Measurements from ENCODE around the gene PITX3. TPM values are rescaled to one million over a fixed set of nuclear protein-coding genes. Genes with fewer than 3 reads are reported as not detected.
"Not testable (repeated sequence)": the region's sequence is repeated elsewhere in the genome, so short reads cannot be mapped to it uniquely, and the experiment has no call there.

The PITX3 gene
- total and polyA plus RNA-seq, 2 experiments from 2014 or later, result 0.34 TPM; not detected in 1

GRCh38 chr10:102219370-102219769, 21.9 kb downstream of the PITX3 start (continued):
- TF ChIP-seq ZNF462 (CRISPR knock-in tag; IDR thresholded peaks at IDR 0.05) (no peak), NANOG (IDR thresholded peaks at IDR 0.05; ENCODE audit: borderline replicate concordance) (no peak), REST (IDR thresholded peaks at IDR 0.05; ENCODE audit: unreplicated experiment) (no peak)

GRCh38 chr10:102213599-102213998, 27.7 kb downstream of the PITX3 start:
- not testable (repeated sequence) for H3K4me1 ChIP-seq (ENCODE audit: insufficient read depth); H4K20me1 ChIP-seq (replicated peaks; ENCODE audit: insufficient read depth); H3K9me3 Mint-ChIP-seq; DNase-seq (ENCODE audit: low spot score); H3K27me3 ChIP-seq (ENCODE audit: insufficient read depth); H3K9me2 ChIP-seq (ENCODE audit: insufficient read depth); H3K4me3 Mint-ChIP-seq; H3K36me3 ChIP-seq (ENCODE audit: insufficient read depth); H3K36me3 Mint-ChIP-seq (ENCODE audit: low read depth); H3K4me3 ChIP-seq; H3K27ac ChIP-seq (ENCODE audit: low read depth); H2AFZ ChIP-seq; H3K27ac Mint-ChIP-seq; H3K4me1 Mint-ChIP-seq; H3K79me2 ChIP-seq (replicated peaks; ENCODE audit: insufficient read depth); H3K4me2 ChIP-seq; H3F3A ChIP-seq (replicated peaks; ENCODE audit: low read depth); ATAC-seq
- peaks cover 11% of the 10 kb centered on the region for H3K27me3 Mint-ChIP-seq (ENCODE audit: insufficient read depth, low read depth, poor library complexity)
